NT2/D1 (cell line): ENCODE data around the gene LTBR.

ENCODE experiments used
- SUZ12 ChIP-seq: IDR thresholded peaks from 2 replicates; pipeline ENCODE4 v1.6.1; 2011; ENCODE audit not compliant: insufficient read length, insufficient read depth; ENCODE audit errors: extremely low read depth
- YY1 ChIP-seq: IDR thresholded peaks from 2 replicates; pipeline ENCODE4 v1.6.1; 2011; ENCODE audit not compliant: insufficient read length, insufficient read depth

DNA sequence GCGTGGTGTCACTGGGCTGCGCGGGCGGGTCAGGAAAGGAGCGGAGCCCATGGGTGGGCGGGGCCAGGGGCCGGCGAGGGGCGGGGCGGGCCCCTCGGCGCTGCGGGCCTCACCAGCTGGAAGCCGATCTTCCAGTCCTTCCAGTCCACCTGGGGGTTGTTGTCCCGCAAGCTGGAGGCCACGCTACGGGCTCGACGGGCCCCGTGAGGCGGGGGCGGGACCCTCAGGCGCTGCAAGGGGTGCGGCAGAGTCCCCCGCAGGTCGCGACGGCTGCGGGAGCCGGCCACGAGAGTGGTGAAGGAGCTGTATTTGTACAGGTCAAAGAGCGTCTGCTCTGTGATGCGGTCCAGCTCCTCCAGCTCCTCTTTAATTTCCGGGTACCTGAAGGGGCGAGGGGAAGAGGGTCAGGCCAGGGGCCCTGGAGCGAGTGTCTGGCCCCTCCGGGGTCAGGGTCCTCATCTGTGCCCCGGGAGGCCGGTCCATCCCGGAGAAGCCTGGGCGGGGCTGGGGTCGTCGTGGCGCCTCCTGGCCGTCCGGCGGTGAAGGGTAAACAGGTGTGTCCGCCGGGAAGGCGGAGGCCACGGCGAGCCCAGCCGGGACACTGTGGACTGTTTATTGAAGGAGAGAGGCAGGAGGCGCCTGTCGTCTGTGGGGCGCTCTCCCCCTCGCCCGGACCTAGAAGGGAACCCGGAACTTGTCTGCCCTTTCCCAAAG lies 20.5 kb upstream of the LTBR start:
- TF ChIP-seq SUZ12 (no peak), YY1 (no peak)
